GM12878 (cell line): ENCODE data around the gene TEX47.

Experiments
- CEBPB ChIP-seq, 2 experiments: fragments of 150-350 bp in 1 of 2; IDR thresholded peaks; 2 replicates each; pipeline ENCODE4 v1.6.1; 2012 to 2014; ENCODE audit warnings: low read depth in 2 of 2, low read length in 2 of 2, borderline replicate concordance in 1 of 2, inconsistent platforms in 1 of 2
- CREM ChIP-seq: IDR thresholded peaks from 2 replicates; pipeline ENCODE4 v1.6.1; 2014; ENCODE audit warnings: antibody characterized with exemption, low read depth
- CTCF ChIP-seq, 3 experiments: IDR thresholded peaks in 2 of 3; conservative IDR thresholded peaks in 1 of 3; 2 replicates each; pipeline ENCODE4 v1.5.1; 2011; ENCODE audit warnings: low read depth in 3 of 3, low read length in 3 of 3, mild to moderate bottlenecking in 3 of 3, control low read depth in 2 of 3, moderate library complexity in 2 of 3, inconsistent platforms in 1 of 3, mixed read lengths in 1 of 3; ENCODE audit not compliant: control insufficient read depth in 2 of 3, insufficient read depth in 1 of 3; ENCODE audit errors: extremely low read depth in 1 of 3
- EP300 ChIP-seq, 2 experiments: fragments of 150-350 bp in 1 of 2; IDR thresholded peaks; 2 replicates each; pipeline ENCODE4 v1.6.1; 2011 to 2012; ENCODE audit warnings: low read depth in 2 of 2, low read length in 2 of 2, borderline replicate concordance in 1 of 2, improper control_type of control experiment in 1 of 2, inconsistent platforms in 1 of 2; ENCODE audit not compliant: control insufficient read depth in 1 of 2
- EZH2 ChIP-seq: IDR thresholded peaks from 2 replicates; pipeline ENCODE4 v1.6.1; 2012; ENCODE audit warnings: low read depth, mild to moderate bottlenecking, control low read depth, inconsistent platforms, low read length, borderline replicate concordance; ENCODE audit not compliant: control insufficient read depth
- IRF4 ChIP-seq: IDR thresholded peaks from 2 replicates; pipeline ENCODE4 v1.6.1; 2011; ENCODE audit warnings: low read depth, low read length
- POLR2A ChIP-seq: IDR thresholded peaks from 2 replicates; pipeline ENCODE4 v1.6.1; 2011; ENCODE audit warnings: low read depth, mild to moderate bottlenecking, low read length
- POLR2AphosphoS5 ChIP-seq: IDR thresholded peaks from 2 replicates; pipeline ENCODE4 v1.6.1; 2011; ENCODE audit warnings: mild to moderate bottlenecking, low read length, inconsistent platforms
- RAD21 ChIP-seq: IDR thresholded peaks from 2 replicates; pipeline ENCODE4 v1.6.1; 2011; ENCODE audit warnings: mild to moderate bottlenecking, low read depth, low read length, moderate library complexity; ENCODE audit not compliant: insufficient read depth
- SMC3 ChIP-seq: IDR thresholded peaks from 2 replicates; pipeline ENCODE4 v1.6.1; 2011; ENCODE audit warnings: low read length, improper control_type of control experiment, borderline replicate concordance
- STAT1 ChIP-seq: fragments of 450-650 bp; conservative IDR thresholded peaks from 2 replicates; pipeline ENCODE4 v1.6.1; 2014; ENCODE audit warnings: antibody characterized with exemption, mild to moderate bottlenecking
- TCF12 ChIP-seq: IDR thresholded peaks from 2 replicates; pipeline ENCODE4 v1.6.1; 2011; ENCODE audit warnings: low read depth, mild to moderate bottlenecking, low read length
- ZNF274 ChIP-seq: IDR thresholded peaks from one replicate; pipeline ENCODE4 v1.8.0; 2011; ENCODE audit not compliant: insufficient read length, insufficient read depth

- TF ChIP-seq POLR2A (no peak), CTCF (IDR thresholded peaks at IDR 0.05 in 2 of 3, conservative IDR thresholded peaks at IDR 0.05 in 1 of 3; ENCODE audit: control insufficient read depth in 2 of 3, extremely low read depth in 1 of 3, insufficient read depth in 1 of 3, low read depth in 3 of 3, low read length in 3 of 3) (no peak), POLR2AphosphoS5 (no peak), SMC3 (no peak), EZH2 (no peak), CEBPB (IDR thresholded peaks at IDR 0.05; ENCODE audit: borderline replicate concordance in 1 of 2, low read depth in 2 of 2, low read length in 2 of 2) (no peak), STAT1 (no peak), ZNF274 (no peak), RAD21 (no peak), CREM (no peak), EP300 (IDR thresholded peaks at IDR 0.05; ENCODE audit: borderline replicate concordance in 1 of 2, control insufficient read depth in 1 of 2, low read depth in 2 of 2, low read length in 2 of 2) (no peak), TCF12 (no peak), IRF4 (no peak)
These were observed 30.7 kb upstream of the TEX47 start for GRCh38 chr7:88826222-88826621.
